ENCODE measurements around the gene ANAPC4. TPM values are rescaled to one million over a fixed set of nuclear protein-coding genes. Genes with fewer than 3 reads are reported as not detected.

ANAPC4 gene
- total RNA-seq, 1 donor from 2014 or later: 33.0 TPM

GRCh38 chr4:25413261-25413660, 36.2 kb downstream of the ANAPC4 start:
- DNase-seq (no peak), ATAC-seq (no peak)
- Histone ChIP-seq H3K36me3 (peaks cover 100% of the 10 kb centered on the region), H3K4me3 (no peak overlapping the region), H3K9me3 (no peaks in the 10 kb centered on the region), H3K27ac (no peak overlapping the region), H3K4me1 (no peaks in the 10 kb centered on the region), H3K27me3 (no peaks in the 10 kb centered on the region)
- TF ChIP-seq CTCF (IDR thresholded peaks at IDR 0.05): no peak
- intact Hi-C loops (cut with DNase I): no loop called here

GRCh38 chr4:25417014-25417413, 40.0 kb downstream of the ANAPC4 start:
- Histone ChIP-seq H3K36me3 (peaks cover 74% of the 10 kb centered on the region), H3K4me3 (no peak overlapping the region), H3K27me3 (no peaks in the 10 kb centered on the region), H3K27ac (no peak overlapping the region), H3K9me3 (no peaks in the 10 kb centered on the region), H3K4me1 (no peaks in the 10 kb centered on the region)
- intact Hi-C loops (cut with DNase I): no loop called here
- no peak for TF ChIP-seq CTCF (IDR thresholded peaks at IDR 0.05)
- no peak for DNase-seq
- ATAC-seq: no peak

- Histone ChIP-seq H3K9me3 (no peaks in the 10 kb centered on the region), H3K27me3 (no peaks in the 10 kb centered on the region), H3K4me1 (no peaks in the 10 kb centered on the region), H3K36me3 (peaks cover 35% of the 10 kb centered on the region), H3K4me3 (no peak overlapping the region), H3K27ac (no peak overlapping the region)
- TF ChIP-seq CTCF (IDR thresholded peaks at IDR 0.05): no peak
- DNase-seq: no peak
- ATAC-seq: no peak
- intact Hi-C loops (cut with DNase I): no loop called here
Observed at GRCh38 chr4:25420931-25421330, 43.9 kb downstream of the ANAPC4 start.

GRCh38 chr4:25421816-25422525, 44.9 kb downstream of the ANAPC4 start:
- no peaks in the 10 kb centered on the region for H3K9me3 ChIP-seq
- peaks cover 25% of the 10 kb centered on the region for H3K36me3 ChIP-seq
- ATAC-seq (peak; percentile 34), DNase-seq (no peak)
- no peaks in the 10 kb centered on the region for H3K27me3 ChIP-seq
- peak overlapping the region; percentile 39 for H3K27ac ChIP-seq
- no peak for TF ChIP-seq CTCF (IDR thresholded peaks at IDR 0.05)
- intact Hi-C loops (cut with DNase I): no loop called here
- H3K4me1 ChIP-seq: no peaks in the 10 kb centered on the region
- H3K4me3 ChIP-seq: no peak overlapping the region

- no peaks in the 10 kb centered on the region for H3K9me3 ChIP-seq
- no peak overlapping the region for H3K27ac ChIP-seq
- DNase-seq (no peak), ATAC-seq (no peak)
- TF ChIP-seq CTCF (IDR thresholded peaks at IDR 0.05): no peak
- no peak overlapping the region for H3K4me3 ChIP-seq
- no peaks in the 10 kb centered on the region for H3K4me1 ChIP-seq
- peaks cover 9% of the 10 kb centered on the region for H3K36me3 ChIP-seq
- no peaks in the 10 kb centered on the region for H3K27me3 ChIP-seq
- intact Hi-C loops (cut with DNase I): no loop called here
Observed at GRCh38 chr4:25423548-25423947, 46.5 kb downstream of the ANAPC4 start.

All from upper lobe of right lung (tissue), 1 donor.